ENCODE measurements around the gene IBTK. TPM values are rescaled to one million over a fixed set of nuclear protein-coding genes. Genes with fewer than 3 reads are reported as not detected.
"Not testable (repeated sequence)": the region's sequence is repeated elsewhere in the genome, so short reads cannot be mapped to it uniquely, and the experiment has no call there.

Gene IBTK
- polyA plus RNA-seq, 2 of the 4 experiments (the other 2 are of a cell fraction): 34.2 to 87.3 TPM

GRCh38 chr6:82129797-82130196 is 117.7 kb downstream of the IBTK start:
- no peaks in the 10 kb centered on the region for H3K4me1 ChIP-seq
- CTCF ChIA-PET: no interaction called here
- no peak overlapping the region for H3K4me3 ChIP-seq
- WGBS (ENCODE audit: missing lambda C conversion rate): 13% methylated on average over 3 of the region's 3 CpGs
- DNase-seq (ENCODE audit: low read depth in 1 of 2, low spot score in 1 of 2) (no peak), FAIRE-seq (no peak), ATAC-seq (no peak)
- H3K27ac ChIP-seq: no peak overlapping the region
- no peaks in the 10 kb centered on the region for H3K9me3 ChIP-seq
- TF ChIP-seq FOSB (CRISPR knock-in tag; IDR thresholded peaks at IDR 0.05) (no peak), RAD21 (conservative IDR thresholded peaks at IDR 0.05 in 1 of 2, IDR thresholded peaks at IDR 0.05 in 1 of 2) (no peak), HDAC2 (IDR thresholded peaks at IDR 0.05) (no peak), ZNF302 (CRISPR knock-in tag; IDR thresholded peaks at IDR 0.05) (no peak), MAZ (IDR thresholded peaks at IDR 0.05; ENCODE audit: borderline replicate concordance, low read depth, low read length) (no peak), NPAS2 (CRISPR knock-in tag; IDR thresholded peaks at IDR 0.05; ENCODE audit: borderline replicate concordance) (no peak), MAX (IDR thresholded peaks at IDR 0.05) (no peak), JUNB (IDR thresholded peaks at IDR 0.05) (no peak), SMC3 (IDR thresholded peaks at IDR 0.05) (no peak), RFX5 (IDR thresholded peaks at IDR 0.05) (no peak), POLR2AphosphoS2 (conservative IDR thresholded peaks at IDR 0.05; ENCODE audit: low read length) (no peak)
- TF ChIP-seq, protein P1, sequence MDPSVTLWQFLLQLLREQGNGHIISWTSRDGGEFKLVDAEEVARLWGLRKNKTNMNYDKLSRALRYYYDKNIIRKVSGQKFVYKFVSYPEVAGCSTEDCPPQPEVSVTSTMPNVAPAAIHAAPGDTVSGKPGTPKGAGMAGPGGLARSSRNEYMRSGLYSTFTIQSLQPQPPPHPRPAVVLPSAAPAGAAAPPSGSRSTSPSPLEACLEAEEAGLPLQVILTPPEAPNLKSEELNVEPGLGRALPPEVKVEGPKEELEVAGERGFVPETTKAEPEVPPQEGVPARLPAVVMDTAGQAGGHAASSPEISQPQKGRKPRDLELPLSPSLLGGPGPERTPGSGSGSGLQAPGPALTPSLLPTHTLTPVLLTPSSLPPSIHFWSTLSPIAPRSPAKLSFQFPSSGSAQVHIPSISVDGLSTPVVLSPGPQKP (IDR thresholded peaks at IDR 0.05; ENCODE audit: low read depth, low read length): no peak
- POLR2A ChIA-PET: no interaction called here
- no peak overlapping the region for H3K4me2 ChIP-seq

DNA sequence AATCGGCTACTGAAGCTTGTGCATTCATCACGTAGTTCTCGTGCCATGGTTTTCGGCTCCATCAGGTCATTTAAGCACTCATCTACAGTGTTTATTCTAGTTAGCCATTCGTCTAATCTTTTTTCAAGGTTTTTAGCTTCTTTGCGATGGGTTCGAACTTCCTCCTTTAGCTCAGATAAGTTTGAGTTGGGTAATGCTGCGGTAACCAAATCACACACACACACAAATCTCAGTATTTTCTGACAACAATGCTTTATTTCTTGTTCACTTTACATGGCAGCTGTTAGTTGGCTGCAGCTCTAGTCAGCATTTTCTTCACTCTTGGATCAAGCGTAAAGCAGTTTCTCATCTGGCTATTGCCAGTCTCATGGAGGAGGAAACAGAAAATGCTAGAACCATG is 118.6 kb downstream of the IBTK start:
- H3K4me1 ChIP-seq; H3K4me3 ChIP-seq; H3K4me2 ChIP-seq; H3K9me3 ChIP-seq; H3K27ac ChIP-seq; CTCF ChIA-PET; DNase-seq (ENCODE audit: low read depth in 1 of 2, low spot score in 1 of 2); ATAC-seq; POLR2A ChIA-PET; FAIRE-seq: not testable (repeated sequence)
- WGBS (ENCODE audit: missing lambda C conversion rate): 86% methylated on average over 9 of the region's 9 CpGs

DNA sequence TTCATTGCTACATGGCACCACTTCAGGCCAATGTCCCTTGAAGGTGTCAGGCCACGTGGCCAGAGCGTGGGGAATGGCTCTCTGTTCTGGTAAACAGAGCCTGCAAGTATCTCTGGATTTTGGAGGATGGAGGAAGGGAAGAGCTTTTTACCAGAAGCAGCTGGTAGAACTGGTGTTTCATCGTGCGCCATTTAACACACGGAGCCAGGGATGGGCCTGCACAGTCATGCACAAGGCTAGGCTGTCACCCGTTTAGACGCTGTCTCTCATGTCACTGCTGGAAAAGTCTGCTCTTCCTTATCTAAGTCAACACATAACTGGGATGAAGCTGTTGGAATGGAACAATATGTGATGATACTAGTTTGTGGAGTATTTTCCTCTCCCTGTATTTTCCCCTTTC is 123.9 kb downstream of the IBTK start:
- Histone ChIP-seq H3K27ac (no peak overlapping the region), H3K9me3 (no peaks in the 10 kb centered on the region), H3K4me1 (no peaks in the 10 kb centered on the region), H3K4me3 (no peak overlapping the region), H3K4me2 (no peak overlapping the region)
- TF ChIP-seq CTCF (IDR thresholded peaks at IDR 0.05) (no peak), HOXA7 (CRISPR knock-in tag; IDR thresholded peaks at IDR 0.05) (no peak), JUNB (IDR thresholded peaks at IDR 0.05) (no peak), POLR2AphosphoS2 (conservative IDR thresholded peaks at IDR 0.05; ENCODE audit: low read length) (no peak), BCL3 (IDR thresholded peaks at IDR 0.05) (no peak), HEYL (CRISPR knock-in tag; IDR thresholded peaks at IDR 0.05) (no peak), ZC3H11A (IDR thresholded peaks at IDR 0.05) (no peak), HOXB5 (CRISPR knock-in tag; IDR thresholded peaks at IDR 0.05) (no peak), MYC (IDR thresholded peaks at IDR 0.05; ENCODE audit: borderline replicate concordance, low read length) (no peak)
- no peak for ATAC-seq
- 87% methylated on average over 7 of the region's 7 CpGs for WGBS (ENCODE audit: missing lambda C conversion rate)
- ChIA-PET CTCF (no interaction called here), POLR2A (no interaction called here)
- DNase-seq (ENCODE audit: low read depth in 1 of 2, low spot score in 1 of 2): no peak
- FAIRE-seq: no peak

Small RNA genes within 50 kb of the gene (small RNA-seq; reads per million reads assigned to genes)
- gene RNU6-130P: 0 reads per million in 6 experiments

Other genes starting within 250 kb of the IBTK start
- 47.1 and 54.4 TPM in 2 replicates for gene TPBG, start 116.1 kb upstream of the IBTK start, polyA plus RNA-seq (2011; rRNA removed)
- 25.3 to 33.2 TPM (median 32.2 TPM) in 3 replicates for gene TPBG, start 116.1 kb upstream of the IBTK start, polyA plus RNA-seq (2017; fragmentation: RNase III; extraction: RNeasy Plus Mini Kit Qiagen cat#74134 plus additional on column Dnase treatment)